Choroid plexus epithelial cell (primary cell): ENCODE data around the gene PPP1R14B.

Experiments
- DNase-seq: peaks from one replicate; pipeline ENCODE4 v3.0.0-alpha.2; 2010; ENCODE audit warnings: low read depth
- H3K4me3 ChIP-seq: 2 replicates; pipeline ENCODE4 v1.5.1; 2011; ENCODE audit warnings: low read depth, mild to moderate bottlenecking, control low read depth, low read length, moderate library complexity
- CTCF ChIP-seq: conservative IDR thresholded peaks from 2 replicates; pipeline ENCODE4 v1.5.1; 2011; ENCODE audit warnings: low read depth, mild to moderate bottlenecking, control low read depth, inconsistent platforms, low read length, moderate library complexity

Gene PPP1R14B

GRCh38 chr11:64238076-64238475, 8.7 kb downstream of the PPP1R14B start:
- no peak for TF ChIP-seq CTCF
- no peak overlapping the region for H3K4me3 ChIP-seq
- DNase-seq = no peak

- no peak for DNase-seq
- H3K4me3 ChIP-seq = no peak overlapping the region
- no peak for TF ChIP-seq CTCF
Observed at GRCh38 chr11:64237484-64237951, 9.2 kb downstream of the PPP1R14B start.

GRCh38 chr11:64235437-64236161, 11.1 kb downstream of the PPP1R14B start:
- no peak for DNase-seq
- no peak for TF ChIP-seq CTCF

GRCh38 chr11:64234647-64235379, 11.9 kb downstream of the PPP1R14B start:
- no peak for TF ChIP-seq CTCF
- H3K4me3 ChIP-seq = peak overlapping the region; percentile 67
- no peak for DNase-seq

More at GRCh38 chr11:64235437-64236161, 11.1 kb downstream of the PPP1R14B start:
- peak overlapping the region; percentile 67 for H3K4me3 ChIP-seq

GRCh38 chr11:64233913-64234586, 12.7 kb downstream of the PPP1R14B start, which contains the start of gene VEGFB:
VEGFB (plus strand) TSS chr11:64234584; CDS start chr11:64234834, 250 bp downstream.
- peak within 1 kb of the TSS; percentile 67 for H3K4me3 ChIP-seq
- no peak for DNase-seq
- TF ChIP-seq CTCF = no peak

- TF ChIP-seq CTCF = no peak
- DNase-seq = no peak
- H3K4me3 ChIP-seq = no peak overlapping the region
Observed at GRCh38 chr11:64232967-64233315, 13.8 kb downstream of the PPP1R14B start.
